DOHH2 (cell line): ENCODE data around the gene THSD8.

Experiments used
- CTCF ChIP-seq: fragments of 200-600 bp; sonication (generic); IDR thresholded peaks from one replicate; pipeline ENCODE4 v1.5.1; 2014; ENCODE audit warnings: antibody characterized with exemption, mild to moderate bottlenecking, low read depth, low read length; ENCODE audit not compliant: poor library complexity, severe bottlenecking
- EZH2phosphoT487 ChIP-seq: fragments of 200-600 bp; sonication (generic); IDR thresholded peaks from 2 replicates; pipeline ENCODE4 v1.6.1; 2017; ENCODE audit warnings: borderline replicate concordance, mild to moderate bottlenecking, antibody characterized with exemption, low read length, moderate library complexity, mixed read lengths

GRCh38 chr19:12799742-12800465 lies 2.0 kb upstream of the THSD8 start:
- no peak for TF ChIP-seq CTCF
- no peak for TF ChIP-seq EZH2phosphoT487
